HCT116 (cell line): ENCODE measurements around the gene CGNL1. TPM values are rescaled to one million over a fixed set of nuclear protein-coding genes. Genes with fewer than 3 reads are reported as not detected.

ENCODE experiments used
- ATAC-seq: fragments of 200-7000 bp; cut with Tn5 transposase; 2 replicates; pipeline ENCODE4 v1.9.1; 2020; ENCODE audit warnings: mild to moderate bottlenecking, moderate library complexity
- BruUV-seq: library from RNA; stranded (reverse); fragments of 400-500 nt; replicated peaks from 2 replicates; lab custom pipeline; 2021; lab: Mats Ljungman, UMichigan
- CTCF ChIA-PET: fragments of 300-600 bp; sonication (Branson Sonifier 250); formaldehyde crosslinking; loops from one replicate; lab custom pipeline; 2021; ENCODE audit warnings: antibody characterized with exemption; lab: Charles Lee
- POLR2A ChIA-PET: fragments of 300-600, 350-600 bp; sonication (Branson Sonifier 250); formaldehyde crosslinking; loops from one replicate; lab custom pipeline; 2021; ENCODE audit warnings: antibody characterized with exemption; lab: Charles Lee
- RAD21 ChIA-PET, 2 experiments: fragments of 300-600 bp; sonication (Branson Sonifier 250); formaldehyde crosslinking; loops; one replicate each; lab custom pipeline; 2023; ENCODE audit warnings: low total read pairs in 2 of 2; ENCODE audit not compliant: uncharacterized antibody in 2 of 2, unreplicated experiment in 2 of 2, low non-redundant PET in 1 of 2; lab: Charles Lee
- DNase-seq: peaks from one replicate; pipeline ENCODE4 v3.0.0-alpha.2; 2010; ENCODE audit warnings: low read depth, low spot score
- H2AFZ ChIP-seq: fragments of 200-600 bp; shearing (Covaris generic), sonication (generic); 2 replicates; pipeline ENCODE4 v1.6.1; 2017; ENCODE audit warnings: low read depth, mixed run types, mixed read lengths, antibody characterized with exemption, low read length; ENCODE audit not compliant: poor library complexity, severe bottlenecking
- H3K27ac ChIP-seq: 2 replicates; pipeline ENCODE4 v1.5.1; 2012; ENCODE audit warnings: low read depth, low read length
- H3K27me3 ChIP-seq: fragments of 200-600 bp; sonication (generic); 2 replicates; pipeline ENCODE4 v1.6.1; 2016; ENCODE audit warnings: mixed run types, low read length, mixed read lengths; ENCODE audit not compliant: insufficient read depth
- H3K36me3 ChIP-seq, 2 experiments: fragments of 200-500 bp in 1 of 2; fragments of 200-600 bp in 1 of 2; sonication (Bioruptor generic) in 1 of 2; sonication (generic) in 1 of 2; 2 replicates each; pipeline versions ENCODE4 v1.5.1 to v1.6.1; 2014 to 2016; ENCODE audit warnings: low read length in 2 of 2, inconsistent platforms in 1 of 2, mixed read lengths in 1 of 2, mixed run types in 1 of 2; ENCODE audit not compliant: insufficient read depth in 2 of 2, control insufficient read depth in 1 of 2
- H3K4me1 ChIP-seq, 2 experiments: fragments of 200-600 bp in 1 of 2; sonication (generic) in 1 of 2; 2 replicates each; pipeline versions ENCODE4 v1.5.1 to v1.6.1; 2012 to 2017; ENCODE audit warnings: low read length in 2 of 2, inconsistent platforms in 1 of 2, mild to moderate bottlenecking in 1 of 2, mixed read lengths in 1 of 2, mixed run types in 1 of 2, moderate library complexity in 1 of 2; ENCODE audit not compliant: insufficient read depth in 2 of 2, control insufficient read depth in 1 of 2
- H3K4me2 ChIP-seq: fragments of 200-600 bp; sonication (generic); 2 replicates; pipeline ENCODE4 v1.6.1; 2017; ENCODE audit warnings: mixed run types, low read length, mixed read lengths
- H3K4me3 ChIP-seq, 2 experiments: fragments of 200-600 bp in 1 of 2; sonication (generic) in 1 of 2; replicated peaks in 1 of 2; 2 replicates each; pipeline ENCODE4 v1.5.1; 2011 to 2016; ENCODE audit warnings: low read length in 2 of 2, control low read depth in 1 of 2, low read depth in 1 of 2, mild to moderate bottlenecking in 1 of 2, mixed read lengths in 1 of 2, mixed run types in 1 of 2
- H3K79me2 ChIP-seq: fragments of 200-600 bp; sonication (generic); 2 replicates; pipeline ENCODE4 v1.6.1; 2017; ENCODE audit warnings: mild to moderate bottlenecking, mixed run types, low read length, moderate library complexity, mixed read lengths; ENCODE audit not compliant: insufficient read depth
- H3K9ac ChIP-seq: fragments of 200-600 bp; sonication (generic); 2 replicates; pipeline ENCODE4 v1.6.1; 2016; ENCODE audit warnings: low read length, mixed read lengths
- H3K9me2 ChIP-seq: fragments of 200-600 bp; sonication (generic), shearing (Covaris generic); 2 replicates; pipeline ENCODE4 v1.6.1; 2017; ENCODE audit warnings: mixed run types, mild to moderate bottlenecking, moderate library complexity; ENCODE audit not compliant: insufficient read depth
- H3K9me3 ChIP-seq, 2 experiments: fragments of 200-500 bp in 1 of 2; fragments of 200-600 bp in 1 of 2; sonication (Bioruptor generic) in 1 of 2; sonication (generic) in 1 of 2; 2 replicates each; pipeline ENCODE4 v1.6.1; 2014 to 2017; ENCODE audit warnings: low read length in 2 of 2, mixed read lengths in 2 of 2, inconsistent platforms in 1 of 2, low read depth in 1 of 2, mild to moderate bottlenecking in 1 of 2, mixed run types in 1 of 2, moderate library complexity in 1 of 2; ENCODE audit not compliant: control insufficient read depth in 1 of 2, insufficient read depth in 1 of 2
- H4K20me1 ChIP-seq: fragments of 200-600 bp; sonication (generic), shearing (Covaris generic); 2 replicates; pipeline ENCODE4 v1.6.1; 2017; ENCODE audit warnings: mixed run types, mild to moderate bottlenecking, moderate library complexity; ENCODE audit not compliant: insufficient read depth
- ATF3 ChIP-seq: IDR thresholded peaks from 2 replicates; pipeline ENCODE4 v1.6.1; 2012
- CEBPB ChIP-seq: IDR thresholded peaks from 2 replicates; pipeline ENCODE4 v1.6.1; 2012; ENCODE audit warnings: low read depth
- CTCF ChIP-seq, 3 experiments: fragments of 200-600 bp in 1 of 3; sonication (generic) in 1 of 3; IDR thresholded peaks in 2 of 3; conservative IDR thresholded peaks in 1 of 3; 2 replicates each; pipeline ENCODE4 v1.5.1; 2012 to 2017; ENCODE audit warnings: low read depth in 2 of 3, low read length in 2 of 3, antibody characterized with exemption in 1 of 3, borderline replicate concordance in 1 of 3, control low read depth in 1 of 3, mild to moderate bottlenecking in 1 of 3, mixed read lengths in 1 of 3, mixed run types in 1 of 3, moderate library complexity in 1 of 3; ENCODE audit not compliant: insufficient read depth in 1 of 3
- EGR1 ChIP-seq: IDR thresholded peaks from 2 replicates; pipeline ENCODE4 v1.6.1; 2012; ENCODE audit warnings: low read depth
- ELF1 ChIP-seq: IDR thresholded peaks from 2 replicates; pipeline ENCODE4 v1.6.1; 2012; ENCODE audit warnings: low read depth, borderline replicate concordance
- EZH2 ChIP-seq: fragments of 200-600 bp; sonication (generic); IDR thresholded peaks from 2 replicates; pipeline ENCODE4 v1.6.1; 2017; ENCODE audit warnings: antibody characterized with exemption, mixed run types
- EZH2phosphoT487 ChIP-seq: fragments of 200-600 bp; IDR thresholded peaks from 2 replicates; pipeline ENCODE4 v1.6.1; 2018; ENCODE audit warnings: antibody characterized with exemption, borderline replicate concordance
- MAX ChIP-seq: IDR thresholded peaks from 2 replicates; pipeline ENCODE4 v1.6.1; 2012
- POLR2A ChIP-seq: IDR thresholded peaks from 2 replicates; pipeline ENCODE4 v1.7.0; 2011; ENCODE audit warnings: borderline replicate concordance; ENCODE audit not compliant: insufficient read depth, insufficient read length; ENCODE audit errors: extremely low read depth
- RAD21 ChIP-seq: IDR thresholded peaks from 2 replicates; pipeline ENCODE4 v1.6.1; 2012; ENCODE audit warnings: low read depth, mild to moderate bottlenecking
- SIN3A ChIP-seq: IDR thresholded peaks from 2 replicates; pipeline ENCODE4 v1.6.1; 2012; ENCODE audit warnings: low read depth
- SP1 ChIP-seq: IDR thresholded peaks from 2 replicates; pipeline ENCODE4 v1.6.1; 2012; ENCODE audit warnings: low read depth
- TCF7L2 ChIP-seq: IDR thresholded peaks from 2 replicates; pipeline ENCODE4 v1.7.0; 2011; ENCODE audit warnings: borderline replicate concordance, inconsistent platforms; ENCODE audit not compliant: insufficient read depth, insufficient read length; ENCODE audit errors: extremely low read depth
- ZBTB33 ChIP-seq: IDR thresholded peaks from 2 replicates; pipeline ENCODE4 v1.6.1; 2011; ENCODE audit warnings: mild to moderate bottlenecking, low read length, moderate library complexity; ENCODE audit not compliant: insufficient replicate concordance; ENCODE audit errors: extremely low read depth
- ZFX ChIP-seq: fragments of 450-650 bp; IDR thresholded peaks from 2 replicates; pipeline ENCODE4 v1.6.1; 2017
- intact Hi-C: fragments of 100-400 bp; cut with micrococcal nuclease; formaldehyde crosslinking; loops from 2 replicates; pipeline ENCODE4 v1.10.0; 2022
- total RNA-seq: library from RNA; stranded (reverse); gene quantifications from one replicate; pipeline ENCODE4 v1.2.1, GENCODE V29; 2021; ENCODE audit not compliant: unreplicated experiment

The CGNL1 gene
- total RNA-seq, 1 experiment from 2014 or later = 2.2 TPM

- TF ChIP-seq ZBTB33 = no peak
- TF ChIP-seq CEBPB = no peak
- no peak for TF ChIP-seq TCF7L2
These were observed 199.1 kb downstream of the CGNL1 start (continued) for GRCh38 chr15:57575363-57575762.

GRCh38 chr15:57578288-57578900 is 202.1 kb downstream of the CGNL1 start:
- H3K27ac ChIP-seq = no peak overlapping the region
- no peaks in the 10 kb centered on the region for H3K27me3 ChIP-seq
- H2AFZ ChIP-seq = no peak overlapping the region
- no peak overlapping the region for H3K4me3 ChIP-seq
- H3K9ac ChIP-seq = no peak overlapping the region
- CTCF ChIA-PET = no interaction called here
- ATAC-seq (no peak), DNase-seq (no peak)
- no peaks in the 10 kb centered on the region for H3K4me1 ChIP-seq
- intact Hi-C loops = no loop called here
- H3K4me2 ChIP-seq = no peak overlapping the region
- POLR2A ChIA-PET = no interaction called here
- BruUV-seq = no TSS peak
- H3K9me3 ChIP-seq = peaks cover 5 to 9% of the 10 kb centered on the region in 2 experiments; a peak in 2 of 4 replicates
- H3K79me2 ChIP-seq = no peaks in the 10 kb centered on the region
- no peaks in the 10 kb centered on the region for H3K9me2 ChIP-seq
- no peaks in the 10 kb centered on the region for H3K36me3 ChIP-seq
- H4K20me1 ChIP-seq = no peaks in the 10 kb centered on the region
- RAD21 ChIA-PET = no interaction called here
- TF ChIP-seq ATF3 (no peak), CTCF (IDR thresholded peaks at IDR 0.05 in 2 of 3, conservative IDR thresholded peaks at IDR 0.05 in 1 of 3; ENCODE audit: borderline replicate concordance in 1 of 3, insufficient read depth in 1 of 3, low read depth in 2 of 3, low read length in 2 of 3) (no peak), SIN3A (no peak), TCF7L2 (no peak), POLR2A (no peak), SP1 (no peak), ELF1 (no peak), EZH2 (no peak), ZFX (no peak), MAX (no peak), EGR1 (no peak), ZBTB33 (no peak), EZH2phosphoT487 (no peak), RAD21 (no peak)
